ENCODE results near the gene DOK3.

The DOK3 gene

DNA sequence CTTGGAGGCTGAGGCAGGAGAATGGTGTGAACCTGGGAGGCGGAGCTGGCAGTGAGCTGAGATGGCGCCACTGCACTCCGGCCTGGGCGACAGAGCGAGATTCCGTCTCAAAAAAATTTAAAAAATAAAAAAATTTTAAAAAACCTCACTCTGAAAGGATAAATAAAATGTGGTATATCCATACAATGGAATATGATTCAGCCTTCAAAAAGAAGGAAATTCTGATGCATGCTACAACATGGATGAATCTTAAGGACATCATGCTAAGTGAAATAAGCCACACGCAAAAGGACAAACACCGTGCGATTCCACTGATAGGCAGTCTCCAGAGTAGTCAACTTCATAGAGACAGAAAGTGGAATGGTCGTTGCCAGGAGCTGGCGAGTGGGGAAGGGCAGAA, 44.6 kb downstream of the DOK3 start:
- TF ChIP-seq POLR2AphosphoS5 (IDR thresholded peaks at IDR 0.05; ENCODE audit: low read depth, low read length) (no peak), FOXP2 (optimal IDR thresholded peaks at IDR 0.05; ENCODE audit: borderline replicate concordance, extremely low read depth, extremely low read length, insufficient read depth) (no peak), SIN3A (IDR thresholded peaks at IDR 0.05; ENCODE audit: borderline replicate concordance, insufficient read depth, low read length) (no peak), REST (IDR thresholded peaks at IDR 0.05; ENCODE audit: insufficient read depth in 1 of 2, low read depth in 2 of 2, low read length in 2 of 2) (no peak), TAF1 (IDR thresholded peaks at IDR 0.05; ENCODE audit: borderline replicate concordance, insufficient read depth, low read length) (no peak)

- no peak for TF ChIP-seq TAF1 (IDR thresholded peaks at IDR 0.05; ENCODE audit: borderline replicate concordance, insufficient read depth, low read length)
- no peak for TF ChIP-seq REST (IDR thresholded peaks at IDR 0.05; ENCODE audit: insufficient read depth in 1 of 2, low read depth in 2 of 2, low read length in 2 of 2)
- no peak for TF ChIP-seq FOXP2 (optimal IDR thresholded peaks at IDR 0.05; ENCODE audit: borderline replicate concordance, extremely low read depth, extremely low read length, insufficient read depth)
- TF ChIP-seq SIN3A (IDR thresholded peaks at IDR 0.05; ENCODE audit: borderline replicate concordance, insufficient read depth, low read length) = no peak
- TF ChIP-seq POLR2AphosphoS5 (IDR thresholded peaks at IDR 0.05; ENCODE audit: low read depth, low read length) = no peak
These were observed 47.5 kb downstream of the DOK3 start for GRCh38 chr5:177462021-177462670.

- peak; percentile 37; the same call in 1 of the 2 replicates for TF ChIP-seq POLR2AphosphoS5 (IDR thresholded peaks at IDR 0.05; ENCODE audit: low read depth, low read length)
- no peak for TF ChIP-seq SIN3A (IDR thresholded peaks at IDR 0.05; ENCODE audit: borderline replicate concordance, insufficient read depth, low read length)
These were observed 49.6 kb downstream of the DOK3 start for GRCh38 chr5:177459819-177460628.

GRCh38 chr5:177459357-177459756, 50.3 kb downstream of the DOK3 start:
- TF ChIP-seq POLR2AphosphoS5 (IDR thresholded peaks at IDR 0.05; ENCODE audit: low read depth, low read length) = no peak
- TF ChIP-seq TAF1 (IDR thresholded peaks at IDR 0.05; ENCODE audit: borderline replicate concordance, insufficient read depth, low read length) = no peak
- no peak for TF ChIP-seq SIN3A (IDR thresholded peaks at IDR 0.05; ENCODE audit: borderline replicate concordance, insufficient read depth, low read length)
- TF ChIP-seq REST (IDR thresholded peaks at IDR 0.05; ENCODE audit: insufficient read depth in 1 of 2, low read depth in 2 of 2, low read length in 2 of 2) = no peak
- no peak for TF ChIP-seq FOXP2 (optimal IDR thresholded peaks at IDR 0.05; ENCODE audit: borderline replicate concordance, extremely low read depth, extremely low read length, insufficient read depth)

DNA sequence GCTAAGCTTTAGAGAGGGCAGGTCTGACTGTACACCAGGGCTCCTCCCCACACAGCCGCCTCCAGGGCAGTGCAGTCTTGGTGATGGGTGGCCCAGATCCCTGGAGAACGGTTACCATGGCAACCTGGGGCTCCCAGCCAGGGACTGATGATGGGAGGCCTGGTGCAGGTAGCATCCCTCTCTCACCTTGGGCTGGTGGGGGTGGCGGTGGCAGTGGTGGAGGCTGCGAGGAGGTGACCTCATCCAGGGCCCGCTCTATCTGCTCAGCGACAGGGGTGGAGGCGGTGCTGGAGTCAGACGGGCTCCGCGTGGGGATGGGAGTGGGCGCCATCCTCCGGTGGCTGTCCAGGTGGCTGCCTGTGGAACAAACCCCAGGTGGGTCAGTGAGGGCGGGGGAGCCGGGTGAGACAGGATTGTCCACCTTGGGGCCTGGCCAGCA, 50.7 kb downstream of the DOK3 start:
- no peak for TF ChIP-seq SIN3A (IDR thresholded peaks at IDR 0.05; ENCODE audit: borderline replicate concordance, insufficient read depth, low read length)

All from PFSK-1 (cell line).